Naive thymus-derived CD8-positive, alpha-beta T cell (primary cell): ENCODE measurements around the gene ATP6V1G1. TPM values are rescaled to one million over a fixed set of nuclear protein-coding genes. Genes with fewer than 3 reads are reported as not detected.

Source experiments
- ATAC-seq, 2 donors: fragments of 150-1000 bp; cut with Tn5 transposase in 1 of 2; sonication (Bioruptor Pico), chemical (Tn5 transposase) in 1 of 2; 1 replicate in 1 of 2; 2 replicates in 1 of 2; pipeline ENCODE4 v1.10.0; 2021; ENCODE audit warnings: mild to moderate bottlenecking in 2 of 2, moderate library complexity in 2 of 2
- POLR2A ChIA-PET: fragments of 350-600 bp; sonication (Branson Sonifier 250); formaldehyde crosslinking; loops from one replicate; lab custom pipeline; 2021; ENCODE audit warnings: antibody characterized with exemption; lab: Charles Lee
- DNase-seq, 10 donors: peaks; one replicate each; pipeline versions ENCODE4 v3.0.0 to v3.0.0-alpha.2; 2020 to 2022
- H3K27ac Mint-ChIP-seq, 10 donors: one replicate each; pipeline ENCODE4 v1.8.0; 2020 to 2022; ENCODE audit warnings: mild to moderate bottlenecking in 10 of 10, mixed read lengths in 10 of 10, moderate library complexity in 4 of 10, inconsistent platforms in 1 of 10
- H3K27me3 Mint-ChIP-seq, 5 donors: one replicate each; pipeline ENCODE4 v1.8.0; 2021 to 2022; ENCODE audit warnings: mixed read lengths in 5 of 5
- H3K36me3 Mint-ChIP-seq, 3 donors: one replicate each; pipeline ENCODE4 v1.8.0; 2020 to 2022; ENCODE audit warnings: mixed read lengths in 3 of 3, mild to moderate bottlenecking in 2 of 3, inconsistent platforms in 1 of 3
- H3K4me1 Mint-ChIP-seq, 4 donors: one replicate each; pipeline ENCODE4 v1.8.0; 2021 to 2022; ENCODE audit warnings: mixed read lengths in 4 of 4
- H3K4me3 Mint-ChIP-seq, 10 donors: one replicate each; pipeline ENCODE4 v1.8.0; 2020 to 2022; ENCODE audit warnings: mild to moderate bottlenecking in 10 of 10, mixed read lengths in 10 of 10, moderate library complexity in 6 of 10, inconsistent platforms in 1 of 10
- H3K9me3 Mint-ChIP-seq, 9 donors: one replicate each; pipeline ENCODE4 v1.8.0; 2020 to 2022; ENCODE audit warnings: mixed read lengths in 9 of 9, mild to moderate bottlenecking in 3 of 9, inconsistent platforms in 1 of 9, moderate library complexity in 1 of 9
- polyA plus RNA-seq, 3 donors: library from polyadenylated mRNA; unstranded; fragments of 300-500 nt; fragmentation: Illumina TruSeq; gene quantifications; one replicate each; pipeline ENCODE4 v1.2.3, GENCODE V29; 2021
- total RNA-seq, 8 experiments: library from RNA in 2 of 8; stranded (reverse) in 2 of 8; gene quantifications; one replicate each; pipeline ENCODE4 v1.2.3 and lab custom pipeline; 2021 to 2026

The ATP6V1G1 gene
- total and polyA plus RNA-seq, 5 experiments from 2014 or later: 165 to 381 (median 298) TPM

DNA sequence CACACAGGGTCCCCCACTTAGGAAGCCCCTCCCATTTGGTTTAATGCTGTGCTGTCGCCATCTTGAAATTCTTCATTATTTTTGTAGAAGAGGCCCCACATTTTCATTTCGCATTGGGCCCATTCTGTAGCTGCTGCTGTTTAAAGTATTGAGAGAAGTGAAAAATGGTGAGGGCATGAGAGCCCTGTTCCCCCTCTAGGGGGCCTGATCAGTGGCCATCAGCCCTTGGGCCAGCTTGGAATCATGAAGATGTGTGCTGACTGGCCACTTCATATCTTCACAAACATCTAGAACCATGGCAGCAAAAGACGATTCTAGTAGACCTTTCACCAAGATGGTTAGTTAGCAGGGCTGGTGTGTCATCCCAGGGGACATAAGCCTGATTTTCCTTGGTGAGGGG lies 26.8 kb downstream of the ATP6V1G1 start:
- no peak for DNase-seq
- POLR2A ChIA-PET: interaction anchor here (4.2 to 5.6 kb wide), 2 partner anchors 22 to 26 kb away, joined by 74 to 105 read pairs; partner anchors contain the start of gene ATP6V1G1
- ATAC-seq: no peak
- H3K4me3 Mint-ChIP-seq: peak overlapping the region in 3 of 10 donors; percentile 18 to 95 (median 18)
- H3K27me3 Mint-ChIP-seq: no peaks in the 10 kb centered on the region
- peak overlapping the region in 9 of 10 donors; percentile 53 to 97 (median 86) for H3K27ac Mint-ChIP-seq
- no peaks in the 10 kb centered on the region for H3K9me3 Mint-ChIP-seq
- peaks cover 0 to 15% (median 8%) of the 10 kb centered on the region in 3 donors for H3K36me3 Mint-ChIP-seq
- peaks cover 29 to 79% (median 65%) of the 10 kb centered on the region in 4 donors for H3K4me1 Mint-ChIP-seq

DNA sequence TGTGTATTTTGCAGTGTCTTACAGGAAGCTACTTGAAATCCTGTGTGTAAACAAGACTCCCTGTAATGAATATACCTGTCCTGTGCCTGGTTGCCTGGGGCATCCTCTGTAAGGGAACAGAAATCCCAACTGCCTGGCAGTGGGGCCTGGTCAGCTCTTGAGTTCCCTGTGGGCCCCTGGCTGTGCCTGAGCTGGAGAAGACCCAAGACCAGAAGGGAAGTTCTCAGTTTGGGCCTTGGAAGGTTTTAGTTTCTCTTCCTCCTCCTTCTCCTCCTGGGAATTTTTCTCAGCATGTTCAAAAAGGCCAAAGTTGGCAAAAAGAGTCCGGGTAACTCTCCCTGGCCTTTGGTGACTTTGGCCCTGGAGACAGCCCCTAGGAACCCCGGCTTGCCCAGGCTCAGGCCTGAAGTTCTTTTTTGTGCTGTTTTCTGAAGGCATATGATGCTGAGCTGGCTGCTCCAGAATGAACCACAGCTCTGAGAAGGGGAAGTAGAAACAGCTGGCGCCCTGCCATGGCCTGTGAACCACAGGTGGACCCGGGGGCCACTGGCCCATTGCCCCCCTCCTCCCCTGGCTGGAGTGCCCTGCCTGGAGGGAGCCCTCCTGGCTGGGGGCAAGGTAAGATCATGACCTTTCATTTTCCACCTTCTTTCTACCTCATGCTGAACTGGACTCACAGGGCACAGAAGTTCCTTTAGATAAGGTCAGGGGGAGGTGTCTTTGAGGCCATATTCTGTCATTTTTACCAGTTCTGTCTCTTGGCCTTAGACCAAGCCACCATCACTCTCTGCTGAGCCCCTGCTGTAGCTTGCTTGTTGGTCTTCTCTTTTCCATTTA lies 29.3 kb downstream of the ATP6V1G1 start:
- H3K4me1 Mint-ChIP-seq: peaks cover 38 to 71% (median 61%) of the 10 kb centered on the region in 4 donors
- DNase-seq (peak in 2 of 10 donors; percentile 53 to 68), ATAC-seq (peak; percentile 26 to 32)
- H3K36me3 Mint-ChIP-seq: peaks cover 0 to 32% (median 16%) of the 10 kb centered on the region in 3 donors
- POLR2A ChIA-PET: interaction anchor here (0.7 to 2.7 kb wide), 6 partner anchors 10 to 211 kb away, joined by 3 to 12 read pairs (median 4); partner anchors contain the start of gene ATP6V1G1
- H3K4me3 Mint-ChIP-seq: peak overlapping the region in 9 of 10 donors; percentile 41 to 72 (median 59)
- H3K9me3 Mint-ChIP-seq: no peaks in the 10 kb centered on the region
- peak overlapping the region; percentile 71 to 96 (median 89) for H3K27ac Mint-ChIP-seq
- H3K27me3 Mint-ChIP-seq: no peaks in the 10 kb centered on the region

DNA sequence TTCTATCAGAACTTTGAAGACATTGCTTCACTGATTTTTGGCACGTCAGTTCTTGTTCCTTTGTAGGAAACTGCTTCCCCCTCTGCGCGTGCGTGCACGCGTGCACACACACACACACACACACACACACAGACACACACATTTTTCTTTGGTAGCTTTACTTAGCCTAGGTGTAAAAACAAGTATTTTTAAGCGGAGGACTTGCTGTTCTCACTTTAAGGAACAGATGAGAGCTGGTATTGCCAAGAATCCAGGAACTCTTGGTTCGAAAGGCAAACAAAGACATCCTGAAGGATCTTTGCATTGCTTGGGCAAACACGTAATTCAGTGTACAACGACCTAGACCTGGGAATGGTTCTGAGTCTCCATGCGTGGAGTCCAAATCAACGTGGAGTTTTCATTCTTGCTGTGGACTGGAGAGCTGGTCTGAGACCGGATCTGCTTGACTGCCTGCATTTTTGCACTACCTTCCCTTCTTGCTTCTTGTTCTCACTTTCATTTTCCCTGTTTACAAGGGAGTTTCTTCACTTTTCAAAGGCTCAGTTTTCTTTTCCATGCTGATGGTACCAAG lies 31.7 kb downstream of the ATP6V1G1 start:
- H3K4me1 Mint-ChIP-seq: peaks cover 19 to 47% (median 40%) of the 10 kb centered on the region in 4 donors
- H3K27ac Mint-ChIP-seq: peak overlapping the region; percentile 68 to 96 (median 92)
- peak in 4 of 10 donors; percentile 10 to 51 (median 20) for DNase-seq
- peak overlapping the region; percentile 63 to 93 (median 82) for H3K4me3 Mint-ChIP-seq
- peak; percentile 29 to 35 for ATAC-seq
- H3K27me3 Mint-ChIP-seq: no peaks in the 10 kb centered on the region
- POLR2A ChIA-PET: interaction anchor here (0.6 to 1.1 kb wide), 4 partner anchors 8 to 281 kb away, joined by 3 read pairs; partner anchors contain the start of gene TMEM268
- peaks cover 0 to 47% (median 23%) of the 10 kb centered on the region in 3 donors for H3K36me3 Mint-ChIP-seq
- H3K9me3 Mint-ChIP-seq: no peaks in the 10 kb centered on the region

GRCh38 chr9:114621561-114621960 lies 34.0 kb downstream of the ATP6V1G1 start:
- peaks cover 21 to 30% (median 25%) of the 10 kb centered on the region in 4 donors for H3K4me1 Mint-ChIP-seq
- ATAC-seq (no peak), DNase-seq (no peak)
- H3K27me3 Mint-ChIP-seq: no peaks in the 10 kb centered on the region
- H3K36me3 Mint-ChIP-seq: peaks cover 5 to 63% (median 25%) of the 10 kb centered on the region in 3 donors
- H3K9me3 Mint-ChIP-seq: no peaks in the 10 kb centered on the region
- peak overlapping the region in 4 of 10 donors; percentile 0 to 71 (median 32) for H3K27ac Mint-ChIP-seq
- POLR2A ChIA-PET: interaction anchor here (1.6 to 2.0 kb wide), 3 partner anchors 9 to 34 kb away, joined by 3 to 7 read pairs (median 5); partner anchors contain the start of genes ATP6V1G1 and TMEM268
- no peak overlapping the region for H3K4me3 Mint-ChIP-seq

DNA sequence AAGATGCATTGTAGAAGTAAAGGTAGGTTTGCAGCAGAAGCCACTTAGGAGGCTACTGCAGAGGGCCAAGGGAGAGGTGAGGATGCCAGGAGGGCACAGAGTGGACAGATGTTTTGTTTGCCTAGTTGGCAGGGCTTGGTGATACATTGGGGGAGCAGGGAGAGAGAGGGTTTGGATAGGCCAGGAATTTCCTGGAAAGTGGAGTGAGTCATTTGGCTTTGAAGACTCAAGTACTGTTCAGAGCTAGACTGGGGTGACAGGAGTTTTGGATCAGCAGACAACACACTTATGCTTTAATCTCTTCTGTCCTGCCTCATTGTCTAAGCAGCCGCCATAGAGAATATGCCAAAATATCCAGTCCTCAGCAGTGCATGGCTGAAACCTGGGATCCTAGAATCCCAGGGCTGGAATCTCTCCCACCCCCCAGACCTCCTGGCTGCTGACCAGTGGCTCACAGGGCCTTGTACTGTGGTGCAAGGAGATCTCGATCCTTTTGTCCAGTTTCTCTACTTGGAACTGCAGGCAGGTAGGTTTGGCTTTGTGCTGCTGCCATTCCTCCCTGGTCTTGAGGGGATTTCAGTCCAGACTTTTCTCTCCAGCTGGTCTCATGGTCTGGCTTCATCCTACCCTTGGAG lies 34.5 kb downstream of the ATP6V1G1 start:
- Mint-ChIP-seq H3K36me3 (peaks cover 5 to 67% (median 28%) of the 10 kb centered on the region in 3 donors), H3K27me3 (no peaks in the 10 kb centered on the region), H3K4me3 (no peak overlapping the region), H3K9me3 (no peaks in the 10 kb centered on the region), H3K4me1 (peaks cover 15 to 24% (median 20%) of the 10 kb centered on the region in 4 donors), H3K27ac (peak overlapping the region in 5 of 10 donors; percentile 0 to 75 (median 7))
- ATAC-seq (no peak), DNase-seq (no peak)
- POLR2A ChIA-PET: interaction anchor here (1.6 to 2.0 kb wide), 3 partner anchors 10 to 35 kb away, joined by 3 to 7 read pairs (median 5); partner anchors contain the start of genes ATP6V1G1 and TMEM268

GRCh38 chr9:114624677-114625076 lies 37.1 kb downstream of the ATP6V1G1 start:
- Mint-ChIP-seq H3K27me3 (no peaks in the 10 kb centered on the region), H3K4me1 (peaks cover 4 to 13% (median 9%) of the 10 kb centered on the region in 4 donors), H3K9me3 (no peaks in the 10 kb centered on the region), H3K36me3 (peaks cover 11 to 73% (median 37%) of the 10 kb centered on the region in 3 donors), H3K4me3 (no peak overlapping the region), H3K27ac (peak overlapping the region in 2 of 10 donors; percentile 6 to 57)
- POLR2A ChIA-PET: no interaction called here
- DNase-seq: no peak
- no peak for ATAC-seq

GRCh38 chr9:114626415-114627020 lies 38.9 kb downstream of the ATP6V1G1 start:
- peaks cover 0 to 10% (median 6%) of the 10 kb centered on the region in 4 donors for H3K4me1 Mint-ChIP-seq
- ATAC-seq (no peak), DNase-seq (no peak)
- H3K9me3 Mint-ChIP-seq: no peaks in the 10 kb centered on the region
- POLR2A ChIA-PET: interaction anchor here (1.0 to 1.6 kb wide), 2 partner anchors 10 to 39 kb away, joined by 3 to 5 read pairs; partner anchors contain the start of gene ATP6V1G1
- peak overlapping the region in 3 of 10 donors; percentile 40 to 60 (median 50) for H3K27ac Mint-ChIP-seq
- H3K36me3 Mint-ChIP-seq: peaks cover 11 to 82% (median 35%) of the 10 kb centered on the region in 3 donors
- H3K27me3 Mint-ChIP-seq: no peaks in the 10 kb centered on the region
- H3K4me3 Mint-ChIP-seq: no peak overlapping the region

- H3K27ac Mint-ChIP-seq: peak overlapping the region in 1 of 10 donors; percentile 7
- POLR2A ChIA-PET: interaction anchor here (1.6 kb wide), 1 partner anchor 11 kb away, joined by 5 read pairs; no protein-coding TSS in a partner anchor
- no peak for ATAC-seq
Measured at GRCh38 chr9:114627553-114627952, 40.0 kb downstream of the ATP6V1G1 start.

DNA sequence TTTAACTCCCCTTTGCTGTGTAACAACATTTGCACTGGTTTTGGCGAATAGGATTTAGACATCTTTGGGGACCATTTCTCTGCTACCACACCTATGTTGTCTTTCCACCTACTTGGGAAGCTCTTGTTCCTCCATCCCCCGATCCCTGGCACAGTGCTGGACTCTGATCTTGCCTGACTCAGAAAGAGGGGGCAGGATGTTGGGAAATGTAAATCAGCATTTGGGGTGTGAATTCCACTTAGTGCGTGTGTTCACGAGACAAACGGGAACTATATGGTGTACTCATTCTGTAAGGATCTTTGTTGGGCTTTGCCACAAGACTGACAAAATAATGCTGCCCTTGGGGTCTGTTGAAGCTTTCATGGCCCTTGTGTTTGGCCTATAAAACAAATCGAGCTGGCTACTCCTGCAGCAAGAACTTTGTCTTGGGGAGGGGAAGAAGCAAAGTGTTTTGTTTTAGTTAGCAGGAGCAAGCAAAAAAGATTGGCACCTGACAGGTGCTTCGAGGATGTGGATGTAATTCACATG lies 42.1 kb downstream of the ATP6V1G1 start:
- POLR2A ChIA-PET: interaction anchor here (1.3 to 1.4 kb wide), 2 partner anchors 30 to 37 kb away, joined by 3 to 4 read pairs; no protein-coding TSS in a partner anchor
- Mint-ChIP-seq H3K9me3 (no peaks in the 10 kb centered on the region), H3K4me3 (no peak overlapping the region), H3K36me3 (peaks cover 8 to 89% (median 28%) of the 10 kb centered on the region in 3 donors), H3K27me3 (no peaks in the 10 kb centered on the region), H3K4me1 (peaks cover 0 to 3% (median 0%) of the 10 kb centered on the region in 4 donors), H3K27ac (peak overlapping the region in 2 of 10 donors; percentile 68 to 88)
- no peak for DNase-seq
- ATAC-seq: no peak

More at GRCh38 chr9:114627553-114627952, 40.0 kb downstream of the ATP6V1G1 start:
- no peak for DNase-seq
- H3K36me3 Mint-ChIP-seq: peaks cover 11 to 83% (median 31%) of the 10 kb centered on the region in 3 donors
- H3K4me1 Mint-ChIP-seq: peaks cover 0 to 5% (median 0%) of the 10 kb centered on the region in 4 donors
- H3K4me3 Mint-ChIP-seq: no peak overlapping the region
- no peaks in the 10 kb centered on the region for H3K27me3 Mint-ChIP-seq
- no peaks in the 10 kb centered on the region for H3K9me3 Mint-ChIP-seq

GRCh38 chr9:114631166-114631565 lies 43.6 kb downstream of the ATP6V1G1 start:
- Mint-ChIP-seq H3K27ac (peak overlapping the region in 4 of 10 donors; percentile 21 to 84 (median 54)), H3K9me3 (no peaks in the 10 kb centered on the region), H3K27me3 (no peaks in the 10 kb centered on the region), H3K4me1 (peaks cover 0 to 2% (median 0%) of the 10 kb centered on the region in 4 donors), H3K36me3 (peaks cover 6 to 93% (median 29%) of the 10 kb centered on the region in 3 donors), H3K4me3 (no peak overlapping the region)
- no peak for ATAC-seq
- DNase-seq: no peak
- POLR2A ChIA-PET: interaction anchor here (0.6 to 0.7 kb wide), 2 partner anchors 155 to 296 kb away, joined by 3 to 6 read pairs; no protein-coding TSS in a partner anchor
